ENCODE results near the gene LYZL1.
A peak's percentile ranks its signal among the peaks of the same experiment; 100 is the strongest.
"Not testable (repeated sequence)": the region's sequence is repeated elsewhere in the genome, so short reads cannot be mapped to it uniquely, and the experiment has no call there.

The LYZL1 gene

GRCh38 chr10:29317027-29317420 is 28.2 kb downstream of the LYZL1 start:
- Histone ChIP-seq H3K23ac (ENCODE audit: low read length in 2 of 2) (no peak overlapping the region), H3K36me3 (ENCODE audit: control insufficient read depth in 1 of 2, insufficient read depth in 2 of 2, low read depth in 1 of 2, low read length in 2 of 2) (no peaks in the 10 kb centered on the region), H3K79me1 (replicated peaks; ENCODE audit: low read length, poor library complexity, severe bottlenecking) (no peaks in the 10 kb centered on the region), H4K8ac (ENCODE audit: low read length) (no peak overlapping the region), H2BK12ac (ENCODE audit: low read length in 2 of 2) (no peak overlapping the region), H3K4ac (ENCODE audit: low read depth in 1 of 2, low read length in 2 of 2) (no peak overlapping the region), H4K91ac (ENCODE audit: low read length) (no peak overlapping the region), H3K27ac (ENCODE audit: low read length, poor library complexity, severe bottlenecking) (no peak overlapping the region), H3K27me3 (ENCODE audit: control insufficient read depth in 1 of 2, insufficient read depth in 1 of 2, low read length in 2 of 2) (peaks cover 0 to 15% of the 10 kb centered on the region in 2 experiments), H2AFZ (ENCODE audit: low read depth, low read length) (no peak overlapping the region), H2AK5ac (ENCODE audit: low read length, severe bottlenecking) (no peak overlapping the region), H3K4me3 (ENCODE audit: insufficient read depth in 1 of 2, low read depth in 1 of 2, low read length in 2 of 2) (no peak overlapping the region), H3K9ac (ENCODE audit: low read length) (no peak overlapping the region), H3K4me2 (ENCODE audit: low read length, poor library complexity, severe bottlenecking) (no peak overlapping the region), H3K14ac (ENCODE audit: low read length in 2 of 2) (no peak overlapping the region), H2BK5ac (ENCODE audit: low read depth, low read length, poor library complexity, severe bottlenecking) (no peak overlapping the region), H2BK120ac (ENCODE audit: low read depth, low read length) (no peak overlapping the region), H3K18ac (ENCODE audit: low read depth in 1 of 2, low read length in 2 of 2) (no peak overlapping the region), H3K4me1 (ENCODE audit: control insufficient read depth, insufficient read depth, low read depth, low read length) (peaks cover 11% of the 10 kb centered on the region), H2BK15ac (ENCODE audit: low read depth, poor library complexity, severe bottlenecking) (no peak overlapping the region), H3K9me3 (ENCODE audit: control insufficient read depth, low read length) (no peaks in the 10 kb centered on the region)
- DNase-seq = no peak
- 48% methylated on average over 2 of the region's 2 CpGs for WGBS

GRCh38 chr10:29317423-29318021 is 28.7 kb downstream of the LYZL1 start:
- WGBS = 97% methylated on average over 3 of the region's 5 CpGs
- no peak overlapping the region for H2BK15ac ChIP-seq (ENCODE audit: low read depth, poor library complexity, severe bottlenecking)
- no peak overlapping the region for H3K4me3 ChIP-seq (ENCODE audit: insufficient read depth in 1 of 2, low read depth in 1 of 2, low read length in 2 of 2)
- H2BK120ac ChIP-seq (ENCODE audit: low read depth, low read length) = no peak overlapping the region
- H4K91ac ChIP-seq (ENCODE audit: low read length) = no peak overlapping the region
- no peak overlapping the region for H3K14ac ChIP-seq (ENCODE audit: low read length in 2 of 2)
- no peak overlapping the region for H3K9ac ChIP-seq (ENCODE audit: low read length)
- no peak overlapping the region for H2BK5ac ChIP-seq (ENCODE audit: low read depth, low read length, poor library complexity, severe bottlenecking)
- H3K9me3 ChIP-seq (ENCODE audit: control insufficient read depth, low read length) = no peaks in the 10 kb centered on the region
- H2AK5ac ChIP-seq (ENCODE audit: low read length, severe bottlenecking) = peak overlapping the region; percentile 62
- H2BK12ac ChIP-seq (ENCODE audit: low read length in 2 of 2) = no peak overlapping the region
- peak overlapping the region in 1 of 2 experiments; percentile 17 for H3K18ac ChIP-seq (ENCODE audit: low read depth in 1 of 2, low read length in 2 of 2)
- peak overlapping the region; percentile 41 for H3K27ac ChIP-seq (ENCODE audit: low read length, poor library complexity, severe bottlenecking)
- DNase-seq = no peak
- no peak overlapping the region for H3K4ac ChIP-seq (ENCODE audit: low read depth in 1 of 2, low read length in 2 of 2)
- no peak overlapping the region for H4K8ac ChIP-seq (ENCODE audit: low read length)
- no peak overlapping the region for H3K23ac ChIP-seq (ENCODE audit: low read length in 2 of 2)
- H3K36me3 ChIP-seq (ENCODE audit: control insufficient read depth in 1 of 2, insufficient read depth in 2 of 2, low read depth in 1 of 2, low read length in 2 of 2) = no peaks in the 10 kb centered on the region
- peaks cover 0 to 15% of the 10 kb centered on the region in 2 experiments for H3K27me3 ChIP-seq (ENCODE audit: control insufficient read depth in 1 of 2, insufficient read depth in 1 of 2, low read length in 2 of 2)
- no peaks in the 10 kb centered on the region for H3K79me1 ChIP-seq (replicated peaks; ENCODE audit: low read length, poor library complexity, severe bottlenecking)
- H2AFZ ChIP-seq (ENCODE audit: low read depth, low read length) = no peak overlapping the region
- peaks cover 11% of the 10 kb centered on the region for H3K4me1 ChIP-seq (ENCODE audit: control insufficient read depth, insufficient read depth, low read depth, low read length)
- no peak overlapping the region for H3K4me2 ChIP-seq (ENCODE audit: low read length, poor library complexity, severe bottlenecking)

- DNase-seq = peak; percentile 40
- H2AFZ ChIP-seq (ENCODE audit: low read depth, low read length); H3K18ac ChIP-seq (ENCODE audit: low read depth in 1 of 2, low read length in 2 of 2); H2BK15ac ChIP-seq (ENCODE audit: low read depth, poor library complexity, severe bottlenecking); H3K9me3 ChIP-seq (ENCODE audit: control insufficient read depth, low read length); H3K4ac ChIP-seq (ENCODE audit: low read depth in 1 of 2, low read length in 2 of 2); H3K23ac ChIP-seq (ENCODE audit: low read length in 2 of 2); H4K91ac ChIP-seq (ENCODE audit: low read length); H2BK120ac ChIP-seq (ENCODE audit: low read depth, low read length); H2BK12ac ChIP-seq (ENCODE audit: low read length in 2 of 2); H3K36me3 ChIP-seq (ENCODE audit: control insufficient read depth in 1 of 2, insufficient read depth in 2 of 2, low read depth in 1 of 2, low read length in 2 of 2); H2AK5ac ChIP-seq (ENCODE audit: low read length, severe bottlenecking); H4K8ac ChIP-seq (ENCODE audit: low read length); H3K79me1 ChIP-seq (replicated peaks; ENCODE audit: low read length, poor library complexity, severe bottlenecking); H2BK5ac ChIP-seq (ENCODE audit: low read depth, low read length, poor library complexity, severe bottlenecking); H3K4me3 ChIP-seq (ENCODE audit: insufficient read depth in 1 of 2, low read depth in 1 of 2, low read length in 2 of 2); H3K14ac ChIP-seq (ENCODE audit: low read length in 2 of 2): not testable (repeated sequence)
- peaks cover 0 to 19% of the 10 kb centered on the region in 2 experiments for H3K27me3 ChIP-seq (ENCODE audit: control insufficient read depth in 1 of 2, insufficient read depth in 1 of 2, low read length in 2 of 2)
- peak overlapping the region; percentile 41 for H3K27ac ChIP-seq (ENCODE audit: low read length, poor library complexity, severe bottlenecking)
- H3K4me1 ChIP-seq (ENCODE audit: control insufficient read depth, insufficient read depth, low read depth, low read length) = peaks cover 11% of the 10 kb centered on the region
- 34% methylated on average over 16 of the region's 22 CpGs for WGBS
- peak overlapping the region; percentile 39 for H3K4me2 ChIP-seq (ENCODE audit: low read length, poor library complexity, severe bottlenecking)
- H3K9ac ChIP-seq (ENCODE audit: low read length) = peak overlapping the region; percentile 43
Observed at GRCh38 chr10:29318141-29319071, 29.5 kb downstream of the LYZL1 start.

GRCh38 chr10:29319205-29319781 is 30.4 kb downstream of the LYZL1 start:
- no peak overlapping the region for H2AK5ac ChIP-seq (ENCODE audit: low read length, severe bottlenecking)
- H3K4me1 ChIP-seq (ENCODE audit: control insufficient read depth, insufficient read depth, low read depth, low read length) = peaks cover 15% of the 10 kb centered on the region
- no peak overlapping the region for H3K18ac ChIP-seq (ENCODE audit: low read depth in 1 of 2, low read length in 2 of 2)
- no peak for DNase-seq
- no peaks in the 10 kb centered on the region for H3K9me3 ChIP-seq (ENCODE audit: control insufficient read depth, low read length)
- H4K8ac ChIP-seq (ENCODE audit: low read length) = no peak overlapping the region
- H2BK12ac ChIP-seq (ENCODE audit: low read length in 2 of 2) = peak overlapping the region in 1 of 2 experiments; percentile 38
- no peak overlapping the region for H2BK5ac ChIP-seq (ENCODE audit: low read depth, low read length, poor library complexity, severe bottlenecking)
- peaks cover 0 to 19% of the 10 kb centered on the region in 2 experiments for H3K27me3 ChIP-seq (ENCODE audit: control insufficient read depth in 1 of 2, insufficient read depth in 1 of 2, low read length in 2 of 2)
- H3K9ac ChIP-seq (ENCODE audit: low read length) = peak overlapping the region; percentile 43
- H3K4ac ChIP-seq (ENCODE audit: low read depth in 1 of 2, low read length in 2 of 2) = no peak overlapping the region
- H3K23ac ChIP-seq (ENCODE audit: low read length in 2 of 2) = no peak overlapping the region
- peak overlapping the region; percentile 53 for H4K91ac ChIP-seq (ENCODE audit: low read length)
- no peak overlapping the region for H3K4me2 ChIP-seq (ENCODE audit: low read length, poor library complexity, severe bottlenecking)
- no peaks in the 10 kb centered on the region for H3K79me1 ChIP-seq (replicated peaks; ENCODE audit: low read length, poor library complexity, severe bottlenecking)
- no peak overlapping the region for H2BK15ac ChIP-seq (ENCODE audit: low read depth, poor library complexity, severe bottlenecking)
- WGBS = 92% methylated on average over 13 of the region's 13 CpGs
- no peak overlapping the region for H3K14ac ChIP-seq (ENCODE audit: low read length in 2 of 2)
- H2AFZ ChIP-seq (ENCODE audit: low read depth, low read length) = no peak overlapping the region
- no peak overlapping the region for H2BK120ac ChIP-seq (ENCODE audit: low read depth, low read length)
- no peaks in the 10 kb centered on the region for H3K36me3 ChIP-seq (ENCODE audit: control insufficient read depth in 1 of 2, insufficient read depth in 2 of 2, low read depth in 1 of 2, low read length in 2 of 2)
- H3K4me3 ChIP-seq (ENCODE audit: insufficient read depth in 1 of 2, low read depth in 1 of 2, low read length in 2 of 2) = no peak overlapping the region
- H3K27ac ChIP-seq (ENCODE audit: low read length, poor library complexity, severe bottlenecking) = no peak overlapping the region

Data from mesenchymal stem cell (in vitro differentiated cells and primary cell).